ENCODE results near the gene OXCT2. TPM values are rescaled to one million over a fixed set of nuclear protein-coding genes. Genes with fewer than 3 reads are reported as not detected.
"Not testable (repeated sequence)": the region's sequence is repeated elsewhere in the genome, so short reads cannot be mapped to it uniquely, and the experiment has no call there.

The OXCT2 gene
- polyA plus RNA-seq, 2 of the 4 experiments (the other 2 are of a cell fraction), result 0.21 to 0.23 TPM

DNA sequence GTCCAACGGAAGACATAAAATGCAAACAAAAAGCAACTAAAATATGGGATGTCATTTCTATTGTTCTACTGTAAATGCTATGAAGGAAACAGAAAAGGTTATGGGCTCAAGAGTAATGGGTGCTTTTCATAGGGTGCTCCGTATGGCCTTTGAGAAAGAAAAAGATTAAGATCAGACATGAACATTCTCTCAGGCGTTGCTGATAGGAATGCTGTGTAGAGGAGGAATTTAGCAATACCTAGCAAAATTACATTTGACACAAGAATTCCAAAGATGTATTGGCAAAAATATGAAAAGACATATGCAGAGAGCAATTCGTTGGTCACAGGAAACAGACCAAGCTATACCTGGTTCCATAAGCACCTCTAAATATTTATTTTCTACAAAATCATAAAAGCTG, 5.7 kb upstream of the OXCT2 start (continued):
- TF ChIP-seq ZNF302 (CRISPR knock-in tag; IDR thresholded peaks at IDR 0.05) (no peak), ZSCAN20 (CRISPR knock-in tag; IDR thresholded peaks at IDR 0.05) (no peak), HEYL (CRISPR knock-in tag; IDR thresholded peaks at IDR 0.05) (no peak), TFCP2L1 (CRISPR knock-in tag; IDR thresholded peaks at IDR 0.05) (no peak)
- TF ChIP-seq, protein P1, sequence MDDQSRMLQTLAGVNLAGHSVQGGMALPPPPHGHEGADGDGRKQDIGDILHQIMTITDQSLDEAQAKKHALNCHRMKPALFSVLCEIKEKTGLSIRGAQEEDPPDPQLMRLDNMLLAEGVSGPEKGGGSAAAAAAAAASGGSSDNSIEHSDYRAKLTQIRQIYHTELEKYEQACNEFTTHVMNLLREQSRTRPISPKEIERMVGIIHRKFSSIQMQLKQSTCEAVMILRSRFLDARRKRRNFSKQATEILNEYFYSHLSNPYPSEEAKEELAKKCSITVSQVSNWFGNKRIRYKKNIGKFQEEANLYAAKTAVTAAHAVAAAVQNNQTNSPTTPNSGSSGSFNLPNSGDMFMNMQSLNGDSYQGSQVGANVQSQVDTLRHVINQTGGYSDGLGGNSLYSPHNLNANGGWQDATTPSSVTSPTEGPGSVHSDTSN (IDR thresholded peaks at IDR 0.05), result no peak
- TF ChIP-seq, protein P2, sequence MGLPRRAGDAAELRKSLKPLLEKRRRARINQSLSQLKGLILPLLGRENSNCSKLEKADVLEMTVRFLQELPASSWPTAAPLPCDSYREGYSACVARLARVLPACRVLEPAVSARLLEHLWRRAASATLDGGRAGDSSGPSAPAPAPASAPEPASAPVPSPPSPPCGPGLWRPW (IDR thresholded peaks at IDR 0.05), result no peak

DNA sequence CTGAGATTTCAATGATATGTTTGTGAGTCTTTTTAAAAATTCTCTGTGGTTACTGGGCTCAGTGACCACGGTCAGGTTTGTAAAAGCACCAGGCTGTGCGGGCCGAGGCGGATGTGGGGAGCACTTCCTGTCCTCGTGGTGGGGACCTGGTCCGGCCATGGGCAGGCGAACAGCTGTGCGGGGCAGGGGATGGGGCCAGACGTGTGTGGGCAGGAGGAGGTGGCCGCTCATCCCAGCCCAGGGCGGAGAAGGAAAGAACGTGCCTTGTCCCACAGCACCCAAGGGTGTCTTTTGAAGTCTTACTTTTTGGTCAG, 5.2 kb upstream of the OXCT2 start:
- no peak overlapping the region for H3K4me2 ChIP-seq
- no peak overlapping the region for H3K4me3 ChIP-seq
- no peaks in the 10 kb centered on the region for H3K9me3 ChIP-seq
- H3K4me1 ChIP-seq, result no peaks in the 10 kb centered on the region
- H3K27ac ChIP-seq, result no peak overlapping the region
- CTCF ChIA-PET, result no interaction called here
- POLR2A ChIA-PET, result no interaction called here
- ATAC-seq, result no peak
- no peak for FAIRE-seq
- no peak for DNase-seq (ENCODE audit: low read depth in 1 of 2, low spot score in 1 of 2)
- no peak for TF ChIP-seq FOSL2 (IDR thresholded peaks at IDR 0.05)
- no peak for TF ChIP-seq FOSL2 (CRISPR knock-in tag; IDR thresholded peaks at IDR 0.05)
- TF ChIP-seq, protein P3, sequence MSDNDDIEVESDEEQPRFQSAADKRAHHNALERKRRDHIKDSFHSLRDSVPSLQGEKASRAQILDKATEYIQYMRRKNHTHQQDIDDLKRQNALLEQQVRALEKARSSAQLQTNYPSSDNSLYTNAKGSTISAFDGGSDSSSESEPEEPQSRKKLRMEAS (IDR thresholded peaks at IDR 0.05), result no peak
- TF ChIP-seq, protein P4, sequence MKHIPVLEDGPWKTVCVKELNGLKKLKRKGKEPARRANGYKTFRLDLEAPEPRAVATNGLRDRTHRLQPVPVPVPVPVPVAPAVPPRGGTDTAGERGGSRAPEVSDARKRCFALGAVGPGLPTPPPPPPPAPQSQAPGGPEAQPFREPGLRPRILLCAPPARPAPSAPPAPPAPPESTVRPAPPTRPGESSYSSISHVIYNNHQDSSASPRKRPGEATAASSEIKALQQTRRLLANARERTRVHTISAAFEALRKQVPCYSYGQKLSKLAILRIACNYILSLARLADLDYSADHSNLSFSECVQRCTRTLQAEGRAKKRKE (CRISPR knock-in tag; IDR thresholded peaks at IDR 0.05; ENCODE audit: low read depth), result no peak
- no peak for TF ChIP-seq NFE2L2 (conservative IDR thresholded peaks at IDR 0.05; ENCODE audit: low read length)
- TF ChIP-seq BHLHE40 (IDR thresholded peaks at IDR 0.05; ENCODE audit: low read depth, low read length), result no peak
- no peak for TF ChIP-seq TFCP2L1 (CRISPR knock-in tag; IDR thresholded peaks at IDR 0.05)
- TF ChIP-seq TP53 (CRISPR knock-in tag; IDR thresholded peaks at IDR 0.05), result no peak
- TF ChIP-seq SREBF2 (IDR thresholded peaks at IDR 0.05), result no peak
- TF ChIP-seq, protein P5, sequence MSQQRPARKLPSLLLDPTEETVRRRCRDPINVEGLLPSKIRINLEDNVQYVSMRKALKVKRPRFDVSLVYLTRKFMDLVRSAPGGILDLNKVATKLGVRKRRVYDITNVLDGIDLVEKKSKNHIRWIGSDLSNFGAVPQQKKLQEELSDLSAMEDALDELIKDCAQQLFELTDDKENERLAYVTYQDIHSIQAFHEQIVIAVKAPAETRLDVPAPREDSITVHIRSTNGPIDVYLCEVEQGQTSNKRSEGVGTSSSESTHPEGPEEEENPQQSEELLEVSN (IDR thresholded peaks at IDR 0.05; ENCODE audit: borderline replicate concordance, low read depth), result no peak
- no peak for TF ChIP-seq ESRRA (IDR thresholded peaks at IDR 0.05; ENCODE audit: borderline replicate concordance, low read length)
- 88% methylated on average over 12 of the region's 12 CpGs for WGBS (ENCODE audit: missing lambda C conversion rate)

DNA sequence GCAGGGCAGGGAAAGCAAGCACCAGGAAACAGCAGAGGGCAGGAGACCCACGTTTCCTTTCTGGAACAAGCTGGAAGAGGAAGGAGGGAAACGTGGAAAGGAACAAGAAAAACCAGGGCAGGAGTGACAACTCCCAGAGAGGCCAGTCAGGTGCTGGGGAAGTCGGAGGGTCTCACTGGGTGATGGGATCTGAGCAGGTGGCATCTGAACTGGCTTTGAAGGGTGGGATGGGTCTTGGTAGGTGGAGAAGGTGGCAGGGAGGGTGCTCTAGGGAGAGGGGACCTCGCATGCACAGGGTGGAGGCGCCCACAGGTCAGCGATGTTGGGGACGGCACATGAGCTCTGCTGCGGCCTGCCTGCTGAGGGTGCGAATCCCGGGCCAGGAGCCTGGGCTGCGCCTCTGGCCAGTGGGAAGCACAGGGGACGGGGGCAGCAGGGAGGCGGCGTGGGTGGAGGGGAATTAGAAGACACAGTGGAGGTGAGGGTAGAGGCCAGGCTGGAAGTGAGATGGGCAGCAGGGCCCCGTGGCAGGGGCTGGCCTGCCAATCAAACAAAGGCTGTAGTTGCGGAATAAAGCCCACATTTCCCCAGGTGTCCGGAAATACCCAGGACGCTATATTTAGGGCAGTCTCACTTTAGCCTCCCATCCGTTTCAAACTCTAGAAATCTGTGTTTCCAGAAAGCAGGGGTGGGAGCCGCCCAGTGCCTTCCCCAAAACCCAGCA, 4.7 kb upstream of the OXCT2 start:
- FAIRE-seq; H3K27ac ChIP-seq; ATAC-seq; H3K4me1 ChIP-seq; DNase-seq (ENCODE audit: low read depth in 1 of 2, low spot score in 1 of 2); H3K4me2 ChIP-seq; POLR2A ChIA-PET; H3K4me3 ChIP-seq; H3K9me3 ChIP-seq; CTCF ChIA-PET: not testable (repeated sequence)
- 81% methylated on average over 9 of the region's 20 CpGs for WGBS (ENCODE audit: missing lambda C conversion rate)

DNA sequence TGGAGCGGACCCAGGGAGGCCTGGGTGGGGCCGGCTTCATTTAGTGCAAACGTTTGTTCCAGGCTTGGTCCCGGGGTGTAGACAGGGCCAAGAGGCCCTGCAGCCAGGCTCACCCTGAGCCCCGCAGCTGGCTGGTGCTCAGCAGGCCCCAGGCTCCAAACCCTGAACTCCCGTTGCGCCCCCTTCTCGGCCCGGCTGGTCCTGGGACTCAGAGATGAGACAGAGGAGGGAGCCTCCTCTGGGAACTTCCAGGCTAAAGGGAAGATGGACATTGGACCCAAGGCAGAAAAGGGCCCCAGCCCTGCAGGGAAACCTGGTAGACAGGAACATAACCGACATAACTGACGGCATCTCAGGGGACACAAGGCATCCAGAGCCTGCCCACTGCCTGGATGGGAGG, 4.0 kb upstream of the OXCT2 start:
- H3K9me3 ChIP-seq; H3K4me3 ChIP-seq; H3K4me1 ChIP-seq; H3K4me2 ChIP-seq; FAIRE-seq; DNase-seq (ENCODE audit: low read depth in 1 of 2, low spot score in 1 of 2); ATAC-seq; CTCF ChIA-PET; H3K27ac ChIP-seq; POLR2A ChIA-PET: not testable (repeated sequence)
- WGBS (ENCODE audit: missing lambda C conversion rate), result 83% methylated on average over 4 of the region's 11 CpGs

DNA sequence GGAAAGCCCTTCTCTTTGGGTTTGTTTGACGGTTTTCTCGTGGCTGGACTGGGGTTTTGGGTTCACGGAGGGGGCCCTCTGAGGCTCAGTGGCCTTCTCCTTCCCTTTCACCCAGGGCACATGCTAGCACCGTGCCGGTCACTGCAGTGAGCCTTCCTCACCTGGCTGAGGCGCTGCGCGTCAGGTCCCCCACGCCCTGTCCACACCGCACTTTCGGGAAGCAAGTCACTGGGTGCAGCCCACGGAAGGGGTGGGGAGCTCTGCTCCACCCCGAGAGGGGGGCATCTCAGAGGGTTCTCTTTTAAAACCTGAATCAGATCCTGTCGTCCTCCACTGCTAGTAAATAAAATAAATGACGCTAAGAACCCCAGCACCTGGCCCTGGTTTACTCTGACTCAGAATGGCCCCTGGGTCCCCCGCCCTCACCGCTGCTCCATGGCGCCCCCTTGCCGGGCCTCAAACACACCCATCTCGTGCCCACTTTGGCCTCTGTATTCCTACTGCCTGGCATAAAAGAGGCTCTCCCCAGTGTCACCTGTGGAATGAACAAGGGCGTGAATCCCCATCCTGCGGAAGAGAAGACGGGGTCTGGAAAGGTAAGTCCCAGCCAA, 2.3 kb upstream of the OXCT2 start:
- H3K27ac ChIP-seq; CTCF ChIA-PET; H3K4me2 ChIP-seq; POLR2A ChIA-PET; H3K9me3 ChIP-seq; DNase-seq (ENCODE audit: low read depth in 1 of 2, low spot score in 1 of 2); FAIRE-seq; H3K4me1 ChIP-seq; H3K4me3 ChIP-seq: not testable (repeated sequence)
- ATAC-seq, result peak in 1 of 2 experiments; percentile 68; a peak in 3 of 6 replicates
- no CpG with 5 or more reads among the region's 23 CpGs for WGBS (ENCODE audit: missing lambda C conversion rate)

DNA sequence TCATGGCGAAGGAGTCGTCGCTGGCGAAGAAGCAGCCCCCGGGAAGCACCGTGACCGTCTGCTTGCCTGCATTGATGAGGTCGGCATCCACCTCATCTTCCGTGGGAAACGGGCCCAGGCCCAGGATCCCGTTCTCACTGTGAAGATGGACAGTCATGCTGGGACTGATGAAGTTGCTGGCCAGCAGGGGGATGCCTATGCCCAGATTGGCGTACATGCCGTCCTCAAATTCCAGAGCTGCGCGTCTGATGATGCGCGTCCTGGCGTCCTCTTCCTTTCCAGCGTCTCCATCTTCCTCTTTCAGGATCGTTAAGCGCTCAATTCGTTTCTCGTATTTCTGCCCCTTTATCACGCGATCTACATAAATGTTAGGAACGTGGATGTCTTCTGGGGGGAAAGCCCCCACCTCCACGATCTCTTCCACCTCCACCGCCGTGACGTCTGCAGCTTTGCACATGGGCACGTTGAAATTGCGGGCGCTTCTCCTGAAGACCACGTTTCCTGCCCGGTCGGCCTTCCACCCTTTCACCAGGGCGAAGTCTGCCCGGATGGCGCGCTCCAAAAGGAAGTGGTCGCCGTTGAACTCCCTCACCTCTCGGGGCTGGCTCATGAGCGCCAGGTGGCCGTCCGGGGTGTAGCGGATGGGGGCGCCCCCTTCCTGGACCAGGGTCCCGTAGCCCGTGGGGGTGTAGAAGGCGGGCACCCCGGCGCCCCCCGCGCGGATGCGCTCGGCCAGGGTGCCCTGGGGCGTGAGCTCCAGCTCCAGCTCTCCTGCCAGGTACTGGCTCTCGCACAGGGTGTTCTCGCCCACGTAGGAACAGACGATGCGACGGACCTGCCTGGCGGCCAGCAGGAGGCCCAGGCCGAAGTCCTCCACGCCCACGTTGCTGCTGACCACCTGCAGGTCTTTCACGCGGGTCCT, 787 bp downstream of the OXCT2 start:
- POLR2A ChIA-PET; DNase-seq (ENCODE audit: low read depth in 1 of 2, low spot score in 1 of 2); H3K27ac ChIP-seq; H3K9me3 ChIP-seq; H3K4me1 ChIP-seq; FAIRE-seq; H3K4me3 ChIP-seq; H3K4me2 ChIP-seq; CTCF ChIA-PET: not testable (repeated sequence)
- peak; percentile 74 to 84 for ATAC-seq
- WGBS (ENCODE audit: missing lambda C conversion rate), result 90% methylated on average over 23 of the region's 71 CpGs

DNA sequence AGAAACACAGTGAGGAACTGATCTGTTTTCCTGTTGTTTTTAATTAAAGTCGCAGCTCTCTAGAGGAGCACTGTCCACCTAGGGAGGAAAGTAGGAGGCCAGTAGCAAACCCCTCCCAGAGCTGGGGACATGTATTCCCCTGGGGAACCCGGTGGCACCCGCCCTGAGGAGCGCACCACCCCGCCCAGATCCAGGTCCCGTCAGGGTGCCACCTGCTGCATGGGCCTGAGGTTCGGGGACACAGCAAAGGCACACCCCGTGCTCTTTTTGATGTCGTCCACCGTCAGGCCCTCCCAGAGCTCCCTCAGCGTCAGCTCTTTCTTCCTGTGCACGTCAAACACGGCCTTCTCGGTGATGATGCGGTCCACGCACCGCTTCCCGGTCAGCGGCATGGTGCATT, 1.6 kb downstream of the OXCT2 start:
- H3K4me2 ChIP-seq; H3K4me1 ChIP-seq; POLR2A ChIA-PET; H3K9me3 ChIP-seq; DNase-seq (ENCODE audit: low read depth in 1 of 2, low spot score in 1 of 2); ATAC-seq; CTCF ChIA-PET; H3K27ac ChIP-seq; H3K4me3 ChIP-seq; FAIRE-seq: not testable (repeated sequence)
- 89% methylated on average over 18 of the region's 19 CpGs for WGBS (ENCODE audit: missing lambda C conversion rate)
